DOHH2 (cell line): ENCODE measurements around the gene SEMA3A.

Experiments used
- H3F3A ChIP-seq: fragments of 200-600 bp; sonication (generic), shearing (Covaris generic); 2 replicates; pipeline ENCODE4 v1.6.0; 2016; ENCODE audit warnings: antibody characterized with exemption, mild to moderate bottlenecking; ENCODE audit not compliant: control insufficient read depth, insufficient read depth
- H3K27ac ChIP-seq: fragments of 200-600 bp; sonication (generic); 2 replicates; pipeline ENCODE4 v1.5.1; 2014; ENCODE audit warnings: low read depth, mild to moderate bottlenecking, low read length, moderate library complexity
- H3K27me3 ChIP-seq: fragments of 200-600 bp; sonication (generic); 2 replicates; pipeline ENCODE4 v1.6.1; 2014; ENCODE audit warnings: mild to moderate bottlenecking, low read length, mixed read lengths; ENCODE audit not compliant: control insufficient read depth
- H3K36me3 ChIP-seq: fragments of 200-600 bp; sonication (generic); 2 replicates; pipeline ENCODE4 v1.6.1; 2014; ENCODE audit warnings: mild to moderate bottlenecking, low read length, moderate library complexity, mixed read lengths; ENCODE audit not compliant: control insufficient read depth
- H3K4me1 ChIP-seq: fragments of 200-600 bp; sonication (generic); 2 replicates; pipeline ENCODE4 v1.6.1; 2014; ENCODE audit warnings: mild to moderate bottlenecking, low read length, mixed read lengths; ENCODE audit not compliant: control insufficient read depth
- H3K4me2 ChIP-seq: fragments of 200-600 bp; sonication (generic); 2 replicates; pipeline ENCODE4 v1.6.0; 2014; ENCODE audit warnings: mild to moderate bottlenecking, low read length, moderate library complexity
- H3K4me3 ChIP-seq: fragments of 200-600 bp; sonication (generic); 2 replicates; pipeline ENCODE4 v1.5.1; 2014; ENCODE audit warnings: mild to moderate bottlenecking, low read length, mixed read lengths
- H3K79me2 ChIP-seq: fragments of 200-600 bp; sonication (generic); 2 replicates; pipeline ENCODE4 v1.6.1; 2014; ENCODE audit warnings: mild to moderate bottlenecking, low read length, mixed read lengths; ENCODE audit not compliant: control insufficient read depth
- H3K9me2 ChIP-seq: fragments of 200-600 bp; sonication (generic); replicated peaks from 2 replicates; pipeline ENCODE4 v1.6.1; 2014; ENCODE audit warnings: mild to moderate bottlenecking, low read length, mixed read lengths; ENCODE audit not compliant: control insufficient read depth
- H3K9me3 ChIP-seq: fragments of 200-600 bp; sonication (generic); 2 replicates; pipeline ENCODE4 v1.6.1; 2014; ENCODE audit warnings: antibody characterized with exemption, low read length, mixed read lengths; ENCODE audit not compliant: control insufficient read depth, insufficient read depth
- H4K20me1 ChIP-seq: fragments of 200-600 bp; sonication (generic); 2 replicates; pipeline ENCODE4 v1.6.0; 2014; ENCODE audit warnings: low read depth, mild to moderate bottlenecking, antibody characterized with exemption, low read length, moderate library complexity; ENCODE audit not compliant: control insufficient read depth, insufficient read depth
- EZH2phosphoT487 ChIP-seq: fragments of 200-600 bp; sonication (generic); IDR thresholded peaks from 2 replicates; pipeline ENCODE4 v1.6.1; 2017; ENCODE audit warnings: borderline replicate concordance, mild to moderate bottlenecking, antibody characterized with exemption, low read length, moderate library complexity, mixed read lengths
- TF ChIP-seq, protein P1 (sequence below): fragments of 200-600 bp; sonication (generic); IDR thresholded peaks from one replicate; pipeline ENCODE4 v1.5.1; 2014; ENCODE audit warnings: antibody characterized with exemption, mild to moderate bottlenecking, low read depth, low read length; ENCODE audit not compliant: poor library complexity, severe bottlenecking

The SEMA3A gene

DNA sequence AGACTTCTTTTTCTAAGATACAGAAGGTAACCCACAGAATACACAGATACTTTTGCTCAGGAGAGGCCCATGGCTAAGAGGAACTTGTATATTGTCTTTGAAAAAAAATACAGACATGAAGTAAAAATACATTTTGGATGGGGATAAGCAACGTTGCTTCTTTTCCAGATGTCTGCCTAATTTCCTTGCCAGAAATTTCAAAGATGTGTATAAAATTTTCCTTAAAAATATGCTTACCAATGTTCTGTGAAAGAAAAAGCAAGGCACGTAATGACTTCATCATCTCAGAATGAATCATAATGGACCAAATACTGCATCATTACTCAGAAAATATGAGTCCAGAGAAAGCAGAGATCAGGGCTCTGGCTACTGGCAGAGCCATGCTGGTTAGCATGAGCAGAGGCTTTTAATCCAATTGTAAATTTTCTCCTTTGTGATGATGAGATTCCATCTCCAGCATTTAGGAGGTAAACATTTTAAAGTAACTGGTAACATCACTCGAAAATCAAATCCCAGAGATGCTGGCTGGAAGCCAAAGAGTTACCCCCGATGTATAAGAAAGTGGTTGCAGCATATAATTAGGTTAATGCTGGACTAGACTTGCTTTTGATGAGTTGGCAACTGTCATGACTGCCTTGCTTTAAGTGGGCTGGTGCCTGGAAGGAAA is 272.5 kb downstream of the SEMA3A start:
- H3K4me2 ChIP-seq: no peak overlapping the region
- no peak for TF ChIP-seq EZH2phosphoT487
- TF ChIP-seq, protein P1, sequence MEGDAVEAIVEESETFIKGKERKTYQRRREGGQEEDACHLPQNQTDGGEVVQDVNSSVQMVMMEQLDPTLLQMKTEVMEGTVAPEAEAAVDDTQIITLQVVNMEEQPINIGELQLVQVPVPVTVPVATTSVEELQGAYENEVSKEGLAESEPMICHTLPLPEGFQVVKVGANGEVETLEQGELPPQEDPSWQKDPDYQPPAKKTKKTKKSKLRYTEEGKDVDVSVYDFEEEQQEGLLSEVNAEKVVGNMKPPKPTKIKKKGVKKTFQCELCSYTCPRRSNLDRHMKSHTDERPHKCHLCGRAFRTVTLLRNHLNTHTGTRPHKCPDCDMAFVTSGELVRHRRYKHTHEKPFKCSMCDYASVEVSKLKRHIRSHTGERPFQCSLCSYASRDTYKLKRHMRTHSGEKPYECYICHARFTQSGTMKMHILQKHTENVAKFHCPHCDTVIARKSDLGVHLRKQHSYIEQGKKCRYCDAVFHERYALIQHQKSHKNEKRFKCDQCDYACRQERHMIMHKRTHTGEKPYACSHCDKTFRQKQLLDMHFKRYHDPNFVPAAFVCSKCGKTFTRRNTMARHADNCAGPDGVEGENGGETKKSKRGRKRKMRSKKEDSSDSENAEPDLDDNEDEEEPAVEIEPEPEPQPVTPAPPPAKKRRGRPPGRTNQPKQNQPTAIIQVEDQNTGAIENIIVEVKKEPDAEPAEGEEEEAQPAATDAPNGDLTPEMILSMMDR: no peak

DNA sequence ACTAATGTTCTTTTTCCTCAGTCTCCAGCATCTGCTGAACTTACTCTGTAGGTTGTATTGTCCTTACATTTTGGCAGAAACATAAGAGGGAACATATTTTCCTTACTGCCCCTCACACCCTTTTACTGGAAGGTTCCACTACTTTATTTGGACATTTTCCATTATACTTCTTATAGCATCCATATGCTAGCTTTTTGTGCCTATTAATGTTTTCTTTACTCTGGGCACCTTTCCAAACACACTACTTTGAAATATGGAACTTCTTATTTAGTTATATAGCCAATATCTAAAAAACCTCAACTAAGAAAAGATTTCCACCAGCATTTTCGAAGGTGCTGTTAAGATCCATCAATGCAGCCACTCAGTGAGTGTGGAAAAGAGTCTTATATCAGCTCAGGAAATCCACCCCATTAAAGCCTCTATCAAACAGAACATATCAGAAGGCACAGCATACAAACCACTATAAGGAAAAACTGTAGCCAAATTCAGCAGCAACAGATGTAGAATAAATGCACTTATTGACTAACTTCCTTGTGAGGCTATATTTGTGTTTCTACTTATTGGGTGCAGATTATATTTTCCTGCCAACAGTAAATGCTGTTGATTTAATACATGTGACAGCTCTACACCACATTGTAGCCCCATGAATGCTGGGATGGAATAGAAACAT is 273.2 kb downstream of the SEMA3A start:
- H3K36me3 ChIP-seq: no peaks in the 10 kb centered on the region
- H3F3A ChIP-seq: no peaks in the 10 kb centered on the region
- no peaks in the 10 kb centered on the region for H3K9me2 ChIP-seq
- no peaks in the 10 kb centered on the region for H3K9me3 ChIP-seq
- no peaks in the 10 kb centered on the region for H3K79me2 ChIP-seq
- H3K4me2 ChIP-seq: no peak overlapping the region
- no peak overlapping the region for H3K4me3 ChIP-seq
- H3K27me3 ChIP-seq: no peaks in the 10 kb centered on the region
- H4K20me1 ChIP-seq: no peaks in the 10 kb centered on the region
- no peaks in the 10 kb centered on the region for H3K4me1 ChIP-seq
- no peak for TF ChIP-seq EZH2phosphoT487
- TF ChIP-seq, protein P1: no peak
- H3K27ac ChIP-seq: no peak overlapping the region

More for the DNA sequence above, 272.5 kb downstream of the SEMA3A start:
- H3K4me3 ChIP-seq: no peak overlapping the region
- H3K79me2 ChIP-seq: no peaks in the 10 kb centered on the region
- H3K27me3 ChIP-seq: no peaks in the 10 kb centered on the region
- no peaks in the 10 kb centered on the region for H3K9me3 ChIP-seq
- H3K27ac ChIP-seq: no peak overlapping the region
- no peaks in the 10 kb centered on the region for H3K4me1 ChIP-seq
- H4K20me1 ChIP-seq: no peaks in the 10 kb centered on the region
- no peaks in the 10 kb centered on the region for H3F3A ChIP-seq
- H3K9me2 ChIP-seq: no peaks in the 10 kb centered on the region
- H3K36me3 ChIP-seq: no peaks in the 10 kb centered on the region

DNA sequence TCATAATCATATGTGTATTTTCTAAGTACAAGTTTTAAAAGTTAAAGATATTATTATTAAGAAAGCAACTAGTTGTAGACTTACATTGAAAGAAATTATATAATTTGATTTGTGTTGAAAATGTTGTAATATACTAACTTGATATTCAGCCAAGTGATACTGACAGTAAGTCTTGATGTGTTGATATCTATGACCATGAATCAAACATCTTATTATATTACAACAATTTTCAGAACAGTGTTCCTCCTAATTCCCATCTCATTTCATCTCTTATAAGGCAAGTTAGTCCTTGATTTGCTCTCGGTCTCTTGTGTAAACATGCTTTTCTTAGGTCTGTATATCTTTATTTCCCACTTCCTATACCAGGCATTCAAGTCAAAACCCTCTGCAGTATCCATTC is 276.4 kb downstream of the SEMA3A start:
- no peak overlapping the region for H3K4me3 ChIP-seq
- H3F3A ChIP-seq: no peaks in the 10 kb centered on the region
- H4K20me1 ChIP-seq: no peaks in the 10 kb centered on the region
- TF ChIP-seq, protein P1: no peak
- TF ChIP-seq EZH2phosphoT487: no peak
- no peaks in the 10 kb centered on the region for H3K9me3 ChIP-seq
- no peak overlapping the region for H3K27ac ChIP-seq
- H3K4me2 ChIP-seq: no peak overlapping the region
- no peaks in the 10 kb centered on the region for H3K79me2 ChIP-seq
- no peaks in the 10 kb centered on the region for H3K36me3 ChIP-seq
- H3K27me3 ChIP-seq: no peaks in the 10 kb centered on the region
- H3K4me1 ChIP-seq: no peaks in the 10 kb centered on the region
- no peaks in the 10 kb centered on the region for H3K9me2 ChIP-seq
